Stomach (tissue), 9 donors: Measurements from ENCODE around the gene RFT1. TPM values are rescaled to one million over a fixed set of nuclear protein-coding genes. Genes with fewer than 3 reads are reported as not detected.

Experiments
- DNase-seq, 2 donors: peaks; one replicate each; pipeline versions ENCODE4 v3.0.0 to v3.0.0-alpha.2; 2013 to 2019
- H3K27ac ChIP-seq, 5 donors: fragments of 200-600 bp in 4 of 5; sonication (generic) in 4 of 5; one replicate each; pipeline ENCODE4 v1.5.1; 2013 to 2019; ENCODE audit warnings: mild to moderate bottlenecking in 1 of 5, moderate library complexity in 1 of 5
- H3K27me3 ChIP-seq, 3 donors: fragments of 200-600 bp; sonication (generic); one replicate each; pipeline ENCODE4 v1.5.1; 2017 to 2019; ENCODE audit warnings: mixed run types in 1 of 3
- H3K36me3 ChIP-seq, 4 donors: fragments of 200-600 bp; sonication (generic); 1 replicate in 3 of 4; 2 replicates in 1 of 4; pipeline ENCODE4 v1.5.1; 2016 to 2019
- H3K4me1 ChIP-seq, 4 donors: fragments of 200-600 bp; sonication (generic); one replicate each; pipeline ENCODE4 v1.5.1; 2016 to 2019
- H3K4me3 ChIP-seq, 4 donors: fragments of 200-600 bp; sonication (generic) in 3 of 4; one replicate each; pipeline ENCODE4 v1.5.1; 2016 to 2019; ENCODE audit warnings: mild to moderate bottlenecking in 1 of 4
- H3K9me3 ChIP-seq, 4 donors: fragments of 200-600 bp; sonication (generic); one replicate each; pipeline ENCODE4 v1.5.1; 2016 to 2019
- CTCF ChIP-seq, 7 experiments: fragments of 450-650 bp in 4 of 7; fragments of 200-600 bp in 3 of 7; sonication (generic) in 3 of 7; IDR thresholded peaks; one replicate each; pipeline ENCODE4 v1.5.1; 2016 to 2019; ENCODE audit warnings: antibody characterized with exemption in 7 of 7, control low read depth in 2 of 7, mild to moderate bottlenecking in 1 of 7
- EP300 ChIP-seq: sonication (generic); formaldehyde crosslinking; IDR thresholded peaks from one replicate; pipeline ENCODE4 v1.6.1; 2017; ENCODE audit warnings: antibody characterized with exemption
- POLR2A ChIP-seq, 4 donors: fragments of 450-650 bp; IDR thresholded peaks; one replicate each; pipeline ENCODE4 v1.6.1; 2016; ENCODE audit warnings: antibody characterized with exemption in 4 of 4, control low read depth in 2 of 4, mild to moderate bottlenecking in 1 of 4, moderate library complexity in 1 of 4
- POLR2AphosphoS5 ChIP-seq, 3 donors: sonication (generic); formaldehyde crosslinking; IDR thresholded peaks; one replicate each; pipeline ENCODE4 v1.6.1; 2016; ENCODE audit warnings: antibody characterized with exemption in 3 of 3
- WGBS, 5 donors: extraction: QIAGEN DNeasy Blood & Tissue Kit in 3 of 5; methylation state at CpG; one replicate each; pipeline versions ENCODE4 v1.1.5 to v1.1.7; 2013 to 2018; 5-methylcytosine and 5-hydroxymethylcytosine counted together
- intact Hi-C: fragments of 100-400 bp; cut with DNase I; formaldehyde crosslinking; loops from one replicate; pipeline ENCODE4 v1.15.1; 2023; ENCODE audit warnings: low total_unique reads
- polyA plus RNA-seq, 3 donors: library from polyadenylated mRNA; stranded (reverse); fragments of 200-250 nt; gene quantifications; one replicate each; pipeline ENCODE4 v1.2.3, GENCODE V29; 2013
- total RNA-seq, 5 donors: library from RNA; depleted of rRNA; stranded (reverse); fragments of >200 nt; gene quantifications; one replicate each; pipeline versions ENCODE4 v1.1.0 to v1.2.3, GENCODE V29; 2014 to 2016
- donor health status: healthy with polysubstance abuse.
- donor health status: Bipolar disorder and iron deficiency.
- donor health status: healthy.

The RFT1 gene
- total and polyA plus RNA-seq, 8 donors: 3.3 to 16.8 (median 7.6) TPM; not detected in 1

GRCh38 chr3:53162672-53163443 lies 32.6 kb upstream of the RFT1 start:
- Histone ChIP-seq H3K36me3 (peaks cover 0 to 14% (median 6%) of the 10 kb centered on the region in 4 donors), H3K4me3 (peak overlapping the region; percentile 83 to 92 (median 88)), H3K4me1 (peaks cover 54 to 88% (median 85%) of the 10 kb centered on the region in 4 donors), H3K9me3 (no peaks in the 10 kb centered on the region), H3K27ac (peak overlapping the region; percentile 91 to 96 (median 95)), H3K27me3 (no peaks in the 10 kb centered on the region)
- peak; percentile 45 to 84 for DNase-seq
- intact Hi-C loops: no loop called here
- TF ChIP-seq CTCF (IDR thresholded peaks at IDR 0.05) (no peak), POLR2AphosphoS5 (IDR thresholded peaks at IDR 0.05) (peak in 2 of 3 donors; percentile 2 to 29)
- WGBS, 5 donors: 17 to 47% (median 34%) methylated on average over 11 to 12 of the region's 12 CpGs

GRCh38 chr3:53161820-53162671 lies 31.8 kb upstream of the RFT1 start:
- peaks cover 0 to 14% (median 6%) of the 10 kb centered on the region in 4 donors for H3K36me3 ChIP-seq
- H3K27ac ChIP-seq: peak overlapping the region; percentile 91 to 96 (median 95)
- peaks cover 57 to 88% (median 84%) of the 10 kb centered on the region in 4 donors for H3K4me1 ChIP-seq
- peak overlapping the region; percentile 83 to 92 (median 88) for H3K4me3 ChIP-seq
- peak in 1 of 2 donors; percentile 79 for DNase-seq
- peaks cover 0 to under 1% (median 0%) of the 10 kb centered on the region in 3 donors for H3K27me3 ChIP-seq
- 3 to 7% (median 5%) methylated on average over 30 to 49 of the region's 49 CpGs for whole genome bisulfite sequencing, 5 donors
- no peak for TF ChIP-seq CTCF (IDR thresholded peaks at IDR 0.05)
- no peak for TF ChIP-seq POLR2AphosphoS5 (IDR thresholded peaks at IDR 0.05)
- no peak for TF ChIP-seq POLR2A (IDR thresholded peaks at IDR 0.05)
- TF ChIP-seq EP300: no peak
- no peaks in the 10 kb centered on the region for H3K9me3 ChIP-seq
- intact Hi-C loops: no loop called here

- intact Hi-C loops: no loop called here
- peaks cover 57 to 88% (median 84%) of the 10 kb centered on the region in 4 donors for H3K4me1 ChIP-seq
- peak overlapping the region; percentile 83 to 92 (median 88) for H3K4me3 ChIP-seq
- H3K9me3 ChIP-seq: no peaks in the 10 kb centered on the region
- DNase-seq: peak in 1 of 2 donors; percentile 53
- H3K27me3 ChIP-seq: peaks cover 0 to 7% (median 3%) of the 10 kb centered on the region in 3 donors
- TF ChIP-seq EP300 (no peak), POLR2A (IDR thresholded peaks at IDR 0.05) (no peak), POLR2AphosphoS5 (IDR thresholded peaks at IDR 0.05) (no peak), CTCF (IDR thresholded peaks at IDR 0.05) (no peak)
- H3K27ac ChIP-seq: peak overlapping the region; percentile 91 to 96 (median 95)
- H3K36me3 ChIP-seq: peaks cover 0 to 13% (median 6%) of the 10 kb centered on the region in 4 donors
- WGBS, 5 donors: 0 to 1% (median 0%) methylated on average over 11 to 41 of the region's 41 CpGs
These were observed 31.2 kb upstream of the RFT1 start for GRCh38 chr3:53161450-53161819.
